RCC 7860 (cell line): Measurements from ENCODE around the gene OR5H6.
"Not testable (repeated sequence)": the region's sequence is repeated elsewhere in the genome, so short reads cannot be mapped to it uniquely, and the experiment has no call there.

Experiments used
- DNase-seq: peaks from one replicate; pipeline ENCODE4 v3.0.0-alpha.2; 2015; ENCODE audit warnings: low spot score
- FAIRE-seq: peaks from 2 replicates; lab custom pipeline; 2012; peaks lifted over from hg19 to GRCh38; lab: Jason Lieb, UNC

The OR5H6 gene

GRCh38 chr3:98263944-98264343 is at the start of gene OR5H6:
OR5H6 (plus strand) TSS chr3:98264244; CDS start chr3:98264333, 89 bp downstream.
- DNase-seq = no peak
- no peak for FAIRE-seq

- DNase-seq = no peak
- no peak for FAIRE-seq
These were observed 49.0 kb upstream of the OR5H6 start for GRCh38 chr3:98215051-98215450.

GRCh38 chr3:98223907-98224672 is 40.0 kb upstream of the OR5H6 start:
- DNase-seq = no peak

GRCh38 chr3:98232489-98232888 is 31.6 kb upstream of the OR5H6 start:
- FAIRE-seq (no peak), DNase-seq (no peak)

More at GRCh38 chr3:98223907-98224672, 40.0 kb upstream of the OR5H6 start:
- no peak for FAIRE-seq

- DNase-seq (no peak), FAIRE-seq (no peak)
These were observed 30.6 kb upstream of the OR5H6 start for GRCh38 chr3:98233468-98233867.

- DNase-seq = no peak
- no peak for FAIRE-seq
These were observed 23.9 kb upstream of the OR5H6 start for GRCh38 chr3:98240131-98240530.

- DNase-seq (no peak), FAIRE-seq (no peak)
These were observed 21.9 kb upstream of the OR5H6 start for GRCh38 chr3:98242155-98242554.

GRCh38 chr3:98243843-98244242 is 20.2 kb upstream of the OR5H6 start:
- FAIRE-seq = no peak
- DNase-seq = no peak

- no peak for FAIRE-seq
- no peak for DNase-seq
These were observed 17.9 kb upstream of the OR5H6 start for GRCh38 chr3:98246142-98246541.

- not testable (repeated sequence) for DNase-seq, FAIRE-seq
These were observed 8.0 kb upstream of the OR5H6 start for GRCh38 chr3:98256026-98256425.

- FAIRE-seq = no peak
- DNase-seq = no peak
These were observed 4.3 kb upstream of the OR5H6 start for GRCh38 chr3:98259707-98260106.

- DNase-seq = no peak
- no peak for FAIRE-seq
These were observed 2.0 kb upstream of the OR5H6 start for GRCh38 chr3:98262046-98262445.

- FAIRE-seq = no peak
- DNase-seq = no peak
These were observed 5.8 kb downstream of the OR5H6 start for GRCh38 chr3:98269846-98270245.

GRCh38 chr3:98272126-98272525 is 8.1 kb downstream of the OR5H6 start:
- FAIRE-seq (no peak), DNase-seq (no peak)

GRCh38 chr3:98274914-98275313 is 10.9 kb downstream of the OR5H6 start:
- DNase-seq (no peak), FAIRE-seq (no peak)

- no peak for FAIRE-seq
These were observed 18.2 kb downstream of the OR5H6 start, which contains the start of gene OR5H2 for GRCh38 chr3:98282205-98282604. OR5H2 (plus strand) TSS chr3:98282505; CDS start chr3:98282903, 398 bp downstream.

GRCh38 chr3:98290916-98291315 is 26.9 kb downstream of the OR5H6 start:
- DNase-seq (no peak), FAIRE-seq (no peak)

More at GRCh38 chr3:98282205-98282604, 18.2 kb downstream of the OR5H6 start, which contains the start of gene OR5H2:
- no peak for DNase-seq

- no peak for FAIRE-seq
- DNase-seq = no peak
These were observed 27.4 kb downstream of the OR5H6 start for GRCh38 chr3:98291332-98291957.
